Eye (tissue), 1 donor: ENCODE results near the gene SCN8A.

Experiments
- DNase-seq: peaks from one replicate; pipeline ENCODE4 v3.0.0-alpha.2; 2015

SCN8A gene

DNA sequence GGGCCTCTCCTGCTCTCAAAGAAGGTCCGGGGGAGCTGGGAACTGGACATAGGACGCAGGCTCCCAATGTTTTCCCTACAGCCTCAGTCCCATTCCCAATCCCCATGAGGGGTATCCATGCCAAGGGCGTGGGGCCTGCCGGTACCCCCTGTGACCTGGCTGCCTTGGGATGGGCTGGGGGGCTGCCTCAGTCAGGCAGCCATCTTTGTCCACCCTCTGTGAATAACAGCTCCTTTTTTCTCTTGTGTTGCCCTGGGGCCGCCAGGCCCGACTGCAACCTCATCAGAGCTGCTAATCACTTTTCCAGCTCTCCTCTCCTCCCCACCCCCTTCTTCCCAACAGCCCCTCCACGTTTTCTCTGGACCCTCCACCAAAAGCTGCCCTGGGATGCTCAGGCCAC lies 246.3 kb downstream of the SCN8A start:
- no peak for DNase-seq

GRCh38 chr12:51838036-51838435 lies 247.0 kb downstream of the SCN8A start:
- no peak for DNase-seq

DNA sequence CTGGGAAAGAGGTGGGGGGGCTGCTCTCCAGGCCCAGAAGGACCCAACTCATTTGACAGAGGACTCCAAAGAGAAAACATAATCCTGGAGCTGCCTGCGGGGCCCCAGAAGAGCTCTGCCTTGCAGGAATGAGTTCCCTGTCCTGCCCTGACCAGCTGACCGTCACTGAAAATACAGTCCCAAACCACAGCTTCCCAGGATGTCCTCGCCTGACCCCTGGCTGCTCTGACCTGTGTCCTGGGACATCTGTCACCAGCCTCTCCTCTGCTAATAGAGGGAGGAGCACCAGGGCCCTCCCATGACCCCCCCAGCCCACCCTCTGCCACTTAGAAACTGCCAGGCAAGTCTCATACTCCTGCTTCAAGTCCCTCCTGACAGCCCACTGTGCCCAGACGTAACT lies 247.7 kb downstream of the SCN8A start:
- no peak for DNase-seq

GRCh38 chr12:51839310-51839947 lies 248.4 kb downstream of the SCN8A start:
- DNase-seq = peak; percentile 94

- no peak for DNase-seq
Measured at GRCh38 chr12:51840966-51841365, 249.9 kb downstream of the SCN8A start.

DNA sequence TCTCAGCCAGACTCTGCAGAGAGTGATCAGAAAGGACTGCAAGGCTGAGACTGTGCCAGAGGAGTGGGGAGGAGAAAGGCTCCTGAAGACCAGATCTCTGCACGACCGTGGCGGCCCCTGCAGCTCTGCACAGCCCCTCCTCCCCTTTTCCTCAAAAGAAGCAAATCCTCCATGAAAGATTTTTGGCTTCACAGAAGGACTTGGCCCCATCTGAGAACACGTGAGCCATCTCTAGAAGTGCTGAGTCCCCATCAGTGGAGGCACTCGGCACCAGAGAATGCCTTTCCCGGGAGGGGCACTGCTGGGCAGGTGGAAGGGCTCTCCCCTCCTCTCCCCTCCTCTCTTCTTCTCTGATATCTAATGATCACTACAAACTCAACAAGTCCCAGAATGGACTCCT lies 250.7 kb downstream of the SCN8A start:
- DNase-seq = peak; percentile 54

- DNase-seq = no peak
Measured at GRCh38 chr12:51844854-51845253, 253.8 kb downstream of the SCN8A start.

- peak; percentile 52 for DNase-seq
Measured at GRCh38 chr12:51845482-51845881, 254.4 kb downstream of the SCN8A start.

- DNase-seq = peak; percentile 66
Measured at GRCh38 chr12:51846271-51846691, 255.2 kb downstream of the SCN8A start.

- DNase-seq = peak; percentile 85
Measured at GRCh38 chr12:51846911-51847642, 256.0 kb downstream of the SCN8A start.

- peak; percentile 80 for DNase-seq
Measured at GRCh38 chr12:51847643-51848325, 256.8 kb downstream of the SCN8A start.

DNA sequence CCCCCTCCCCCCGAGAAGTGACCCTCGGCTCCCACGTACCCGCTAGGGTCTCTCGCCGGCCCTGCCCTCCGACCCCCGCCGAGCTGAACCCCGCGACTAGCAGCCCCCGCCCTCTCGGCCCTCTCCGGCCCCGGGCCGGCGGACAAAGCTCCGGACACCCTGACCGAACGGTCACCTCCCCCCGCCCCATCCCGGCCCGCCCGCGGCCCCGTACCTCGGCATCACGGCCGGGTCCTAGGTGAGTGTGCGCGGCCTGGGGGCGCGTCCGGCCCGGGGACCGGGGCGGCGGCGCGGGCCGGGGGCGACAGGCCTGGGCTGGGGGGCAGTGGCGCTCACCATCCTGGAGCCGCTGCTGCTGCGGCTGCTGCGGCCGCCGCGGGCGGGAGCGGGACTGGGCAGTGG lies 257.3 kb downstream of the SCN8A start, which contains the start of gene FIGNL2:
Gene FIGNL2, minus strand, starts transcription at position 393 of the 402 bp plus-strand sequence. CDS start 26,305 bp downstream, outside the sequence.
- DNase-seq = no peak

- DNase-seq = peak; percentile 82
Measured at GRCh38 chr12:51848841-51849735, 258.1 kb downstream of the SCN8A start.

DNA sequence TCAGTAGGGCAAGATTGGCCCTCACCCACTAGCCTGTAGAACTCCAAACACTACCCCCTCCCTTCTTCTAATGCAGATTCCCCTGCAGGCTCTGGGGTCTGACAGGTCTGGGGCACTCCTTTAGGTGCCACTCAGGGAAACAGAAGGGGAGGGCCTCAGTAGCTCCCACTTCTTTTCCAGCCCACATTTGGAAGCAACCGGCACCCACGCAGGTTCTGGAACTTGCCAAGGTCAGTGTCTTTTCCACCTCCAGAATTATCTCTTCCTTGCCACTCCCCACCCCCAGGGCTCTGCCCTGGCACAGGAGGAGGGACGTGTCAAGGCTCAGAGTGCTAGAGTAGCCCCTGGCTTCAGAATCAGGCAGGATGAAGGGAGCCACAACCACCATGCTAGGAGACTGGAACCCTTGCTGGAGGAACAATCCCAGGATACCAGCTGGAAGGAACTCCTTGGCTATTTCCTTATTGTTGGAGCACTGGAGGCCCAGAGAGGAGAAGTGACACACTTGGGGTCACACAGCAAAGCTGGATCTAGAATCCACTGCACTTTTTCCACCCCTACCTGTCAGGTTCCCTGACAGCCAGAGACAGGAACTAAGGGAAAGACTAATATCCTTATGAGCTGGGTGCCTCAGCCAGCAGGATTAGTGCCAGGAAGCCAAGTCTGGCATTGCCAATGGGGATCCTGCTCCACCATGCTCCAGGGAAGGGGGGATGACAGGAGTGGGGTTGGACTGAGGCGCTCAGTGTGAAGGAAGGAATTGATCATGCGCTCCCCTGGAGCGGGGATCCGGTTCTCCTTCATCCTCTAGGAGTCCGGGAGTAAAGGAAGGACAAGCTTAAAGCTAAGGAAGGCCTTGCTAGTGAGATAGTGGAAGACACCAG lies 259.3 kb downstream of the SCN8A start:
- no peak for DNase-seq

- DNase-seq = no peak
Measured at GRCh38 chr12:51850965-51851299, 259.9 kb downstream of the SCN8A start.

DNA sequence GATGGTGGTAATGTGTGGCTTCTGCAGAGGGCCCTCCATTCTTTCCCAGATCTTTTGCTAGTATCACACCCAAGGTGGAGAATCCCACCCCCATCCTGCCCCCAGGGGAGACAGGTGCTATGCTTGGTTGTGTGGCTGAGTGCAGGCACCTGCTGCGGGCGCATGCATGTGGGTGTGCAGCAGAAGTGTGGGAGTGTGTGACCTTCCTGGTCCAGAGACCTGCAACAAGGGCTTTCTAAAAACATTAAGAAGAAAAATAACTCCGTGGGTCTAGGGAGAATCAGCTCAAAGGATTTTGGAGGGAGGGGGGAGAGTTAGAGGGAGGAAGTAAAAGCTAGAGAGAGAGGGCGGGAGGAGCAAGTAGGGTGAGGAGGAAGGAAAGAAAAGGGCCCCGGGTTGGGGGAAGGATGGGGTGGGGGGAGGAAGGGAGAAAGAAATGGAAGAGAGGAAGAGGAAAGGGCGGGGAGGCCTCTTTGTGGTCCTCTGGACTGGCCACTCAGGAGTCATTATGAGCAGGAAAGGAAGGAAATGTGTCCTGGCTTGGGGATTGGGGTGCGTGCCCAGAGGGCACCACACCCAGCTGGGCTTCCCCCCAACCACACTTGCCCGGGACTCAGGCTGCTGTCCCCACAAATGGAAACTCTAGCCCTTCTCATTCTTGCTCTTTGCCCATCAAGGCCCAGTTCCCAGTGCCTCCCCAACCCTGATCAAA lies 260.5 kb downstream of the SCN8A start:
- no peak for DNase-seq

DNA sequence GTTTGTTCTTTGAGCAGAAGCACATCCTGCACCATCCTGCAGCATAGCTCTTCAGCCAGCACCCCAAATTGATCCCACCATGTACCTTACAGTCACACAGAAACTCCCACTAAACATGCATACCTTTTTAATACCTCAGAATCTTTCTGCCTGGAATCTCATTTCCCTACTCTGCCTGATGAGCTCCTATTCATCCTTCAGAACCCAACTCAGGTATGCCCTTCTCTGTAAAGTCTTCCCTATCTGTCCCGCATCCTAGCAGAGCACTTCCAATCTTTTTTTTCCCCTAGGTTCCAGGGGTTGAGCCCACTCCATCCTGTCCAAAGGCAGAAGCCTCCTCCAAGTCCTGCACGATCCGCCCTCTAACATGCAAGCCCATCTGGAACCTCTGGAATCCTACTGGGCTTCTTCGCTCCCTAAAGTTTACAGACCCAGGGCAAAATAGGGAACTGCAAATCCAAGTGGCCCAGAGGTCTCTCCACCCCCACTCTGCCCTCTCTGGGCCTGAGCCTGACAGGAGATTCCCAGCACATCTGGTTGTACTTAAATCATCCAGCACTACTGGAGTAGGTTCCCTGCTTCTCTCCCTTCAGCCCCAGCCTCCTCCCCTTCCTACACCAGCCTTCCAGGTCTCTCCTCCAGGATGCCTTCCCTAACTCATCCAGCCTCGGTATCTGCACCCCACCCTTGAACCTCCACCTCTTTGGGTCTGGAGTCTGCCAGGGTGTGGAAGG lies 261.5 kb downstream of the SCN8A start:
- DNase-seq = no peak

- peak; percentile 80 for DNase-seq
Measured at GRCh38 chr12:51855586-51856428, 264.8 kb downstream of the SCN8A start.

DNA sequence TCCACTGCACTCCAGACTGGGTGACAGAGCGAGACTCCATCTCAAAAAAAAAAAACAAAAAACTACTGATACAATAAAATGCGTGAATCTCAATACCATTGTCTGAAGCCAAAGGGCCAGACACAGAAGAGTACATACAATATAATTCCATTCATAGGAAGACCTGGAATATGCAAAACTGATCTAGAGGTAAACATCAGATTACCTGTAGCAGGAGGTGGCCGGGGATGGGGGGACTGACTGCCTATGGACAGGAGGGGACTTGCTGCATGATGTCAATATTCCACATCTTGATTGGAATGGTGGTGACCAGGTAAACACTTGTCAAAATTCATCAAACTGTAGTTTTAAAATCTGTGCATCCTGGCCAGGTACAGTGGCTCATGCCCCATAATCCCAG lies 270.0 kb downstream of the SCN8A start:
- no peak for DNase-seq
